ENCODE results near the gene IL17C. TPM values are rescaled to one million over a fixed set of nuclear protein-coding genes. Genes with fewer than 3 reads are reported as not detected.

Gene IL17C
- total and polyA plus RNA-seq, 9 donors = not detected

GRCh38 chr16:88628512-88628974 lies 9.8 kb upstream of the IL17C start:
- no peak overlapping the region for H3K4me3 ChIP-seq
- no peak overlapping the region for H3K27ac ChIP-seq
- 66 to 70% (median 69%) methylated on average over 11 to 12 of the region's 12 CpGs for WGBS, 3 donors
- no peaks in the 10 kb centered on the region for H3K9me3 ChIP-seq
- no peaks in the 10 kb centered on the region for H3K36me3 ChIP-seq
- TF ChIP-seq POLR2A (IDR thresholded peaks at IDR 0.05) = no peak
- no peak for TF ChIP-seq CTCF (IDR thresholded peaks at IDR 0.05)
- no peak for TF ChIP-seq EP300 (IDR thresholded peaks at IDR 0.05)
- H3K27me3 ChIP-seq = no peaks in the 10 kb centered on the region
- intact Hi-C loops (cut with DNase I) = no loop called here
- H3K4me1 ChIP-seq (ENCODE audit: insufficient read depth) = no peaks in the 10 kb centered on the region
- no peak for DNase-seq

GRCh38 chr16:88629835-88630234 lies 8.5 kb upstream of the IL17C start:
- no peak for TF ChIP-seq EP300 (IDR thresholded peaks at IDR 0.05)
- Histone ChIP-seq H3K9me3 (no peaks in the 10 kb centered on the region), H3K27ac (no peak overlapping the region), H3K27me3 (no peaks in the 10 kb centered on the region), H3K36me3 (no peaks in the 10 kb centered on the region), H3K4me3 (no peak overlapping the region), H3K4me1 (ENCODE audit: insufficient read depth) (no peaks in the 10 kb centered on the region)
- intact Hi-C loops (cut with DNase I) = no loop called here
- 82 to 83% (median 83%) methylated on average over 9 of the region's 9 CpGs for WGBS, 3 donors
- DNase-seq = no peak

- H3K36me3 ChIP-seq = no peaks in the 10 kb centered on the region
- intact Hi-C loops (cut with DNase I) = no loop called here
- no peak overlapping the region for H3K27ac ChIP-seq
- no peak for DNase-seq
- no peaks in the 10 kb centered on the region for H3K27me3 ChIP-seq
- no peak overlapping the region for H3K4me3 ChIP-seq
- TF ChIP-seq EP300 (IDR thresholded peaks at IDR 0.05) (no peak), POLR2A (IDR thresholded peaks at IDR 0.05) (no peak), CTCF (IDR thresholded peaks at IDR 0.05) (no peak)
- H3K9me3 ChIP-seq = no peaks in the 10 kb centered on the region
- 87 to 90% (median 90%) methylated on average over 12 of the region's 12 CpGs for WGBS, 3 donors
- no peaks in the 10 kb centered on the region for H3K4me1 ChIP-seq (ENCODE audit: insufficient read depth)
These were observed 7.9 kb upstream of the IL17C start for GRCh38 chr16:88630433-88630832.

GRCh38 chr16:88630941-88631340 lies 7.4 kb upstream of the IL17C start:
- Histone ChIP-seq H3K4me3 (no peak overlapping the region), H3K4me1 (ENCODE audit: insufficient read depth) (no peaks in the 10 kb centered on the region), H3K27ac (no peak overlapping the region), H3K27me3 (no peaks in the 10 kb centered on the region), H3K36me3 (no peaks in the 10 kb centered on the region), H3K9me3 (no peaks in the 10 kb centered on the region)
- intact Hi-C loops (cut with DNase I) = no loop called here
- no peak for TF ChIP-seq POLR2A (IDR thresholded peaks at IDR 0.05)
- no peak for TF ChIP-seq EP300 (IDR thresholded peaks at IDR 0.05)
- TF ChIP-seq CTCF (IDR thresholded peaks at IDR 0.05) = no peak
- no peak for DNase-seq
- 88 to 89% (median 89%) methylated on average over 20 to 23 of the region's 23 CpGs for WGBS, 3 donors

GRCh38 chr16:88631384-88631783 lies 7.0 kb upstream of the IL17C start:
- Histone ChIP-seq H3K4me3 (no peak overlapping the region), H3K36me3 (no peaks in the 10 kb centered on the region), H3K27ac (no peak overlapping the region), H3K4me1 (ENCODE audit: insufficient read depth) (no peaks in the 10 kb centered on the region), H3K27me3 (no peaks in the 10 kb centered on the region), H3K9me3 (no peaks in the 10 kb centered on the region)
- intact Hi-C loops (cut with DNase I) = no loop called here
- TF ChIP-seq POLR2A (IDR thresholded peaks at IDR 0.05) = no peak
- TF ChIP-seq EP300 (IDR thresholded peaks at IDR 0.05) = no peak
- TF ChIP-seq CTCF (IDR thresholded peaks at IDR 0.05) = no peak
- WGBS, 3 donors = 70 to 76% (median 75%) methylated on average over 16 of the region's 16 CpGs
- DNase-seq = peak in 1 of 5 donors; percentile 21

Data from ovary (tissue), 9 donors.